Measurements from ENCODE around the gene MRAP2.
"Not testable (repeated sequence)": the region's sequence is repeated elsewhere in the genome, so short reads cannot be mapped to it uniquely, and the experiment has no call there.

Gene MRAP2

DNA sequence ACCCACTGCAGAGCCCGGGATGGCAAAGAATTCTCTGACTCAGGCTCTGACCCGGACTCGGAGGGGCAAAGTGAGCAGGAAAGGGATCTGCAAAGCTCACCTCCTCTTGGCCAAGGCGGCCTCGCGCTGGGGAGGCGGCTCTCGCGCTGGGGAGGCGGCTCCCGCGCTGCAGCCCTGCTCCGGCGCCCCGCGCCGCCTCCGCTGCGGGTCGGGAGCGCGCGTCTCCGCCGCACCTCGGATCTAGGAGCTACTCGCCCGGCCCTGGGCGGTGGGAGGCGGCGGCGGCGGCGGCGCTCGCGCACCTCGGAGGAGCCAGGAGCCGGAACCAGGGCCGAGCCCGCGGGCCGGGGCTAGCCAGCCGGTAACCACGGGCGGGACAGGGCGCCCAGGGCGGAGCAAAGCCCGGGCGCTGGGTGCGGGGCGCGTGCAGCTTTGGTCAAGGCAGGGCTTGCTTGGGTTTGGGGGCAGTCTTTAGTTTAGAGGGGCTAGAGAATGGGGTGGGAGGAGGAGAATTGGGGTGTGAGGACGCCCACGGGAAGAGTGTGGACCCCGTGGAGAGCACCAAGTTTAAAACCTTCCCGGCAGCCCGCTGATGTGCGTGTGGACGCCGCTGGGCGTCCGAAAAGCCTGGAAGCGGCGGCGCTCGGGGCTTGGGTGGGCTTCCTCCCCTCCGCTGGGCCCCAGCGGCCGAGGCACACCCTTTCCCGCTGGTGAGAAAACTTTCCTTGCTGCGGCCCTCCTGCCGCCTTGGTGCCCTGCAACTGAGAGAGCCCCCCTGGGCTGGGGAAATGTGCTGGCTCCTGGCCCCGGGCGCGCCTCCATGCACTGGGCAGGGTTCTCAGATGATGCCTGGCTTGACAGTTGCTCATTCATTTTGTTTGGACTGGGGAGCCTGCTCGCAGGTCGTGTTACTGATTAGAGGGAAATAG is at the start of gene MRAP2:
Gene MRAP2 (plus strand): TSS at position 250 of the 929 bp plus-strand sequence. CDS start 21,547 bp downstream, outside the sequence.
- ATAC-seq = no peak

DNA sequence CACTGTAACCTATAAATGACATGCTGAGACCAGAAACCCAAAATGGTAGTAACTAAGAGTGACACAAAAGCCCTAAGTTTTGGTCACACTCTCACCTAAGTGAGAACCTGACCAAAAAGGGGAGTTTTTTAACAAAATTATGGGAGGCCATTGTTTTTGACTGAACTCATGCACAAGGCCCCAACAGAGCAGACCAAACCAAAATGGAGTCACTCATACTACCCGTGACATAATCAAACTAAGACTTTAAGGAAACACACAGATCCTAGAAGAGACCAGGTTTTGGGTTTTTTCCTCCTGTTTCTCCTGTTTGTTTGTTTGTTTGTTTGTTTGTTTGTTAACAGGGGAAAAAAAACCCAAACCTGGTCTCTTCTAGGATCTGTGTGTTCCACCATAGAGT is 49.2 kb upstream of the MRAP2 start:
- ATAC-seq = no peak

DNA sequence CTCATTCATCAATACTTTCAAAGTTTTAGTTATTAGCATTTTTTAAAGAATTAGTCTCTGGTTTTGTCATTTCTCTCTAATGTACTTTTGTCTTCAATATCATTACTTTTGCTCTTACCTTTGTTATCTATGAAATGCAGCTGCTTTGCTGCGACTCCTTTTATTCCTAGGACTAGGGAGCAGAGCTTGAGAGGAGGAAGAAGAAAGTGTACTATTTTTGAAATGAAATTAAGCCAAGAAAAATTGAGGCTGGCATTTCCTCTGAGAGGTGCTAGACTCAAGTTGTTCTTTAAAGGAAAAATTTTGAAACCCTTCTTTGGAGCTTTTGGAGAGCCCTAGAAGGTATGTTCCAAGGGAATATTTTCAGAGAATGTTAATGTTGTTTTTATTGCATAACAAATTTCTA is 48.3 kb upstream of the MRAP2 start:
- ATAC-seq = no peak

- no peak for ATAC-seq
These were observed 47.9 kb upstream of the MRAP2 start for GRCh38 chr6:83985715-83986114.

DNA sequence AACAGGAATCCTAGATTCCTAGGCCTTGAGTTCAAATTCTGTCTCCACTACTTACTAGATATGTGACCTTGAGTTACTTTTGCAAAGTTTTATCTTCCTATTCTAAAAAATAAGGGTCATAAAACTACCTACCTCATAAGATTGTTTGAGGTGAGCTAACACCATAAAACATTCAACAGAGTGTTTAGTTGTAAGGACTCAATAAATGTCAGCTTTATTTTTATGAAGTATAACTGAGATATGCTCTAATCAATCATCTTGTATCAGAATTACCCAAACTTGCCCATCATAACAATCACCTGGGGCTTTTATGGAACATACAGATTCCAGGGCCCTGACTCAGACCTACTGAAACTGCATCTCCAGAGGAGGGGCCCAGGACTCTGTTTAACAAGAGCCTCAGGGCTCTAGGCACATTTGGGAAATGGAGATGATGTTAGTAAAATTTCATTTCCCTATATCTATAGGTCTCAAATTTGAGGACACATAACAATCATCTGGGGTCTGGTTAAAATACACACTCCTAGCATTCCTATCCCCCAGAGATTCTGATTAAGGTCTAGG is 35.5 kb upstream of the MRAP2 start:
- no peak for ATAC-seq

DNA sequence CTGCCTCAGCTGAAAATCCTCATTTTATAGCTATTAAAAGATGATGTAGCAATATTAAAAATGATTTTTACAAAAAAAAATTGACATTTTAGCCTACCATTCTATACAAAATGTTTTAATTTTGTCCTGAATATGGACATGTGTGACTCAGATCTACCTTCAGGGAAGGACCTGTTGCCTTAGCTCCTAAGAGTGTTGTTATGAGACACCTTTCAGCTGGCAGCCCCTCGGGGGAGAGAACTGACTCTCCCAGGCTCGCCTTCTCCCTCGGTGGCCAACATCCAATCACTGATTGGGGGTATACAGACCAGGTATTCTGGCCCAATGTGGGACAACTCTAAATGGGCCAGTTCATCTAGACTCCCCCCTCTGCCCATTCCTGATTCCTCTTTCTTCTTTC is 32.5 kb upstream of the MRAP2 start:
- no peak for ATAC-seq

GRCh38 chr6:84002226-84002625 is 31.3 kb upstream of the MRAP2 start:
- no peak for ATAC-seq

- no peak for ATAC-seq
These were observed 30.4 kb upstream of the MRAP2 start for GRCh38 chr6:84003131-84003530.

DNA sequence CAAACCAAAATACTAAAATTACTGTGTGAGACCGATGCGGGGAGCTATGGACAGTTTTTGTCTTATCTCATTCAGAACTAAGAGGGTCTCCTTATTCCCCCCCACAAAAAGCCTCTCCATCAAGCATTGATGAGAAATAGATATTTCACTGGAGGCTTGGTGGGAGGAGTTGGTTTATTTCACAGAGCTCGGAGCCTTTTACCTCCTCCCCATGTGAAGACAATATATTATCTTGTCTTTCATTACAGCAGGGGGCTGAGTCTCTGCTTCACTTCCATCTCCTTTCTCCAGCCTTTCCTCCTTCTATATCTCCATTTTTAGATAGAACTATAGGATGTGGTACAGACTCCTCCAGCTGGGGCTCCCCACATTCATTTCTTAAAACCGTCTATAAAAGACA is 29.9 kb upstream of the MRAP2 start:
- ATAC-seq = no peak

DNA sequence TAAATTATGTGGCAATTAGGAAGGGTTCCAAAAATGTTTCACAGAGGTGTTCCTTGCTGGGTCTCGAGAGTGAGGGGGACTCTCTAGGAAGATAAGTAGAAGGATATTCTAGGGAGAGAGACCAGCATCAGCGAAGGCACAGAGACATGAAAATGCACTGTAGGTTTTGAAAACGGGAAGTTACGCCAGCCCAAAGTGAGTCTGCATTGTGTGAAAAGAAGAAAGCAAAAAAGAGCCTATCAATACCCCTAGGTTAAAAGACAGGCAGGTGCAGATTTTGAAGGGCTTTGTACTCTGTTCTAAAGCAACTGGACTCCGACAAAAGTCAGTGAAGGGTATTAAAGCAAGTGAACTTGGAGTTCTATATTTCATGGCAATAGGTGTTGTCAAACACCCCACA is 25.7 kb upstream of the MRAP2 start:
- no peak for ATAC-seq

- no peak for ATAC-seq
These were observed 20.2 kb upstream of the MRAP2 start for GRCh38 chr6:84013354-84013753.

DNA sequence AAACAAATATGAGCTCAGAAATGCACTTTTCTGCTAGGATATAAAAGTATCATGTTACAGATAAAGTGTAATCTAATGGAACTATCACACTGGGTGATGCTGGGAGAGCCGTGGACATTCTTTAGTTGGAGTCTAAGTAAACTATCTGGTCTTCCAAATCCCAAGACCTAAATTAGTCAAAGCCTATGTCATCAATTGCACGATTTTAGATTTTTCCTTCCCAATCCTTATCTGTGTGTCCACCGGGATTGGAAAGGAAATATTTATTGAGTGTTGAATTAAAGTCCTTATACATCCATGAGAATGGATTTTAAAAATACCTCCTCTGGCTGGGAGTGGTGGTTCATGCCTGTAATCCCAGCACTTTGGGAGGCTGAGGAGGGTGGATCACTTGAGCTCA is 19.6 kb upstream of the MRAP2 start:
- no peak for ATAC-seq

- no peak for ATAC-seq
These were observed 17.5 kb upstream of the MRAP2 start for GRCh38 chr6:84016029-84016428.

DNA sequence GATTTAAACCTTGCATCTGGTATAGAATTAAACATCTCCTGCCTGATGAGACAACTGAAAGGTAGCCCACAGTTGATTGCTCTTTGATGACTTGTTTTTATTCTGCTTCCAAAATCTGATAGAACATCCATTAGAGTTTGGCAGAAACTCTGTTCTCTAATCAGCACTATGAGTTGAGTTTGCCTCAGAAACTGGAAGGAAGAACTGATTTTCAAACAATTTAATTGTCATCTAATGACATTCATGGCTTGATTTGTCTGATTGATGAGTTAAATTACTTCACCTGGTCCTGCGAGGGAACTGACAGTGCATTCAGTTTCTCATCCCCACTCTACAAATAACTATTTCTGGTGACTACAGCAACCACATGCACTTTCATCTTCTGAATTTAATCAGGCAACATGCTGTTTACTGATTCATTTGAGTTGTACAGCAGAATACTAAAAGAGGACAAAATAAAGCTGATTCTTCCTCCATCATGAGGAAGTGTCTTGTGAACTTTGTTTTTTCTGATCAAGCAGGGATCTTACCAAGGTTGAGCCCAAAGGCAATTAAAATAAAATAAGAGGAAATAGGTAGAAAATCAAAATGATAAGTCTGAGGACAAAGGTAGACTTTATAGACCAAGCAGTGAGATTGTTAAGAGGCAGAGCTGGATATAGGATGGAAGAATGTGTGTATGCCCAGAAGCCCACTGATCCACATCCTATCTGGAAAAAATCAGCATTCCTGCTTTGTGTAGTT is 15.7 kb upstream of the MRAP2 start:
- no peak for ATAC-seq

DNA sequence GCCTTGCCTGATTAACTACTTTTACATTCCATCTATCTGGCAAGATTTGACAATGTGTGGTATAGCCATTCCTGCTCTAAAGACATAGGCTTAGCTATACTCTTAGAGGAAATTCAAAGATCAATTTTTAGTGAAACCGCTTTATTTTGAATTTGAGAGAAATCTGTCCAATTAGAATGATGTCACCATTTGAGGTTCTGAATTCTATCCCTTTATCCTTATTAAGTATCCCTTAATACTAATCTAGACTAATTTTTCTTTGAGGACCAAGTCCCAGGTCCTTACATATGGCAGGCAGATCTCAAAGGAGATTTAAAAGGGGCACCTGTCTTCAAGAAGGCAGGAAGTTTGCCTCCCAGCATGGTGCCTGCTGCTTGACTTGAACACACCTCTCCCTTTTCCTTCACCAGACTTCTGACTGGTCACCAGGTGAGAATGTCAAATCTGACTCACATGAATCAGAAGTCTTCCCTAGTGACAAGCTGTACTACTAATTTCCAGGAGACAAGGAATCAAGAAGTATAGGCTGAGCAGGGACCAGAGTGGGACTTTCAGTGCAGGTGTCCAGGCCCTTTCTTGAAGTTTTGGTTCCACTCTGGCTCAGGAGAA is 15.0 kb upstream of the MRAP2 start:
- no peak for ATAC-seq

DNA sequence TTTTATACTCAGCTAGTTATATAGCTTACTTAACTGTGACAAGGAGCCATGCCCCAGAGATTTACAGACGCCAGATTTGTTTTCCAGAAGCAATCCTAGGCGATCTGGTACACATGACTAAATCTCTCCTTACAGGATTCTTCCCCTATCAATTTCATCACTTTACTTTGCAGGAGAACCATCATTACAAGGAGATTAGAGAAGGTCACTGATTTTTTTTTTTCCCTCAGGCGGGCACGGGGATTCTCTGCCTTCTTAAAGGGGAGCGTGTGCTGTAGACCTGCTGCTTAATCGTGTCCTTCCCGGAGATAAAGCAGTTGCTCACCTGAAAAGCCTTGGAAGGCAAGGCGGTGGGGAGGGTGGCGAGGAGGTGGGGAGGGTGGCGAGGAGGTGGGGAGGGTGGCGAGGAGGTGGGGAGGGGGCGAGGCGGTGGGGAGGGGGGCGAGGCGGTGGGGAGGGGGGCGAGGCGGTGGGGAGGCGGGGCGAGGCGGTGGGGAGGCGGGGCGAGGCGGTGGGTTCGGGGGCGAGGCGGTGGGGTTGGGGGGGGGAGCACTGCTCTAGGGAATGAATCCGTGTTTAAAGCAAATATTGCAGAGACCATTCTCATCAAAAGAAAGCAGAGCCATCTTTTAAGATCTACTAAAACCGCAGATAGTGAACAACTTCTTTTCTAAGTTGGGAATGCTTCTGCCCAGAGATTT is 14.3 kb upstream of the MRAP2 start:
- ATAC-seq = no peak

- no peak for ATAC-seq
These were observed 13.7 kb upstream of the MRAP2 start for GRCh38 chr6:84019842-84020211.

DNA sequence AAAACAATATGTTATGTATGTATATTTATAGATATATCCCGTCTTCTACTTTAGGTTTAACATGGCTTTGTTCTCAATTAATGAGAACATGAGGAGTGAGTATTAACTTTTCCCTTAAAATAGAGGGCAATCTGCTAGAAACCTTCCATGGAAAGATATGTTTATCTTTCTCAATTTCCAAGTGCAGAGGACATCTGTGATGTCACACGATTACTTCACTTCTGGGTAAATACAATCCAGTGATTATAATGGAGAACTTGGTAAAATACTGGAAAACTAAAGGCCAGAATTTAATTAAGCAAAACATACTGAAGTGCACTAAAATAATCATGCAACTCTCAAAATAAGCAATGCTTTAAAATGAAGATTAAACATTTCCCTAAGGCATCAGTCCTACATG is 11.9 kb upstream of the MRAP2 start:
- no peak for ATAC-seq

DNA sequence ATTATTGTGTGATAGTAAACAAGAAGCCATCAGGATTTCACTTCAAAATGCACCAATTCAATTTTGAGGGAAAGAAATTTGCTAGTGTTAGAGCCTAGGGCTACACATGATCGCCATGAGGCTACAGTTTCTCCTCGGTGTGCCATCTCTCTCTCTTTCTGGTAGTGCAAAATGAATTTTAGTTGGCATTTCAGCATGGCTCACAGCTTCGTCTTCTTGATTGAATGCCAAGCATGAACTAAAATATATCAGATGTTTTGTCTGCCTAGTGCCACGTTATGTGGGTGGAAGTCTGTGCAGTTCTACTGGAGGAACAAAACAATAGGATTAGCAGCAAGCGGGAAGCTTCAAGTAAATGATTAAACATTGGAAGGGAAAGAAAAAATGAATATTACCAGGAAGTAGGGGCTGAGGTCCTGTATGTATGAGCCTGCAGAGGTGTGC is 6.8 kb upstream of the MRAP2 start:
- no peak for ATAC-seq

GRCh38 chr6:84027340-84028181 is 6.0 kb upstream of the MRAP2 start:
- ATAC-seq = no peak

- ATAC-seq = no peak
These were observed 5.2 kb upstream of the MRAP2 start for GRCh38 chr6:84028350-84028749.

- ATAC-seq = not testable (repeated sequence)
These were observed 1.6 kb upstream of the MRAP2 start for GRCh38 chr6:84032000-84032399.
